Gastrocnemius medialis (tissue), 4 donors: ENCODE results near the gene CNST. TPM values are rescaled to one million over a fixed set of nuclear protein-coding genes. Genes with fewer than 3 reads are reported as not detected.

Experiments
- ATAC-seq, 2 donors: fragments of 150-250 bp; one replicate each; pipeline ENCODE4 v1.9.1; 2016
- DNase-seq, 2 donors: peaks; one replicate each; pipeline ENCODE4 v3.0.0-alpha.2; 2019
- H3K27ac ChIP-seq, 4 donors: fragments of 200-600 bp; sonication (generic); 1 replicate in 1 of 4; 2 replicates in 3 of 4; pipeline ENCODE4 v1.5.1; 2016 to 2018; ENCODE audit warnings: mild to moderate bottlenecking in 2 of 4, moderate library complexity in 1 of 4
- H3K27me3 ChIP-seq, 3 donors: fragments of 200-600 bp; sonication (generic) in 2 of 3; 1 replicate in 1 of 3; 2 replicates in 2 of 3; pipeline versions ENCODE4 v1.5.1 to v1.6.0; 2016 to 2019; ENCODE audit warnings: mild to moderate bottlenecking in 1 of 3, moderate library complexity in 1 of 3
- H3K36me3 ChIP-seq, 2 donors: fragments of 200-600 bp; sonication (generic) in 1 of 2; one replicate each; pipeline ENCODE4 v1.5.1; 2017 to 2018
- H3K4me1 ChIP-seq, 2 donors: fragments of 200-600 bp; sonication (generic) in 1 of 2; one replicate each; pipeline ENCODE4 v1.5.1; 2016 to 2017; ENCODE audit warnings: mild to moderate bottlenecking in 2 of 2
- H3K4me3 ChIP-seq, 4 donors: fragments of 200-600 bp; sonication (generic) in 3 of 4; 1 replicate in 1 of 4; 2 replicates in 3 of 4; pipeline ENCODE4 v1.5.1; 2016 to 2019; ENCODE audit warnings: mild to moderate bottlenecking in 2 of 4
- H3K9me3 ChIP-seq, 3 donors: fragments of 200-600 bp; sonication (generic) in 2 of 3; 1 replicate in 1 of 3; 2 replicates in 2 of 3; pipeline ENCODE4 v1.5.1; 2016 to 2019
- POLR2A ChIP-seq, 2 donors: fragments of 450-650 bp; IDR thresholded peaks; one replicate each; pipeline ENCODE4 v1.6.1; 2017; ENCODE audit warnings: antibody characterized with exemption in 2 of 2, mild to moderate bottlenecking in 2 of 2, moderate library complexity in 2 of 2
- in situ Hi-C, 4 donors: fragments of 200-750 bp; cut with MboI; loops; one replicate each; pipeline versions ENCODE4 v1.15.0 to v1.8.0; 2017; ENCODE audit warnings: low sequenced_read_pairs in 4 of 4
- intact Hi-C: fragments of 100-400 bp; cut with DNase I; formaldehyde crosslinking; loops from one replicate; pipeline ENCODE4 v1.15.1; 2023; ENCODE audit warnings: low total_unique reads
- total RNA-seq, 4 donors: library from RNA; depleted of rRNA; stranded (reverse); fragments of >200 nt; gene quantifications; one replicate each; pipeline versions ENCODE4 v1.1.0 to v1.2.3, GENCODE V29; 2016
- TF ChIP-seq, protein P1 (sequence below), 5 experiments: fragments of 450-650 bp in 3 of 5; fragments of 200-600 bp in 2 of 5; sonication (generic) in 2 of 5; IDR thresholded peaks in 4 of 5; conservative IDR thresholded peaks in 1 of 5; 1 replicate in 4 of 5; 2 replicates in 1 of 5; pipeline ENCODE4 v1.5.1; 2016 to 2019; ENCODE audit warnings: antibody characterized with exemption in 5 of 5, mild to moderate bottlenecking in 3 of 5, moderate library complexity in 3 of 5

CNST gene
- total RNA-seq, 4 donors from 2014 or later = 62.7 to 105 (median 81.5) TPM

DNA sequence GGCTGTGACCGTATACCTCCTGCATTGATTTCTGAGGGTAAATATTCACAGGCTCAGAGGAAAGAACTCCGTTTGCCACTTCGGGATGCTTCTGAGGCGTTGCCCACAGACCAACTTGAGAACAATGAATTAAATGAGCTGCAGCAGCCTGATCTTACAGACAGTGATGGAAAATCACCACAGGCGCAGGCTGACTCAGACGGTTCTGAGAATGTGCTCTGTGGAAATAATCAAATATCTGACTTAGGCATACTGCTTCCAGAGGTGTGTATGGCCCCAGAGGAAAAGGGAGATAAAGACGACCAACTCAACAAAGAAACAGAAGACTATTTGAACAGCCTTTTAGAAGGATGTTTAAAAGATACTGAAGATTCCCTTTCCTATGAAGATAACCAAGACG lies 81.3 kb downstream of the CNST start:
- H3K4me1 ChIP-seq = peaks cover 51 to 54% of the 10 kb centered on the region in 2 donors
- H3K4me3 ChIP-seq = peak overlapping the region in 2 of 4 donors; percentile 12 to 26
- H3K27ac ChIP-seq = peak overlapping the region; percentile 21 to 72 (median 64)
- in situ Hi-C loops = loop anchor here in 1 of 4 donors (10.0 kb wide), 1 partner anchor 47 kb away; no protein-coding TSS in a partner anchor
- ATAC-seq = peak; percentile 64 to 71
- no peaks in the 10 kb centered on the region for H3K9me3 ChIP-seq
- TF ChIP-seq POLR2A (IDR thresholded peaks at IDR 0.05) = no peak
- TF ChIP-seq, protein P1, sequence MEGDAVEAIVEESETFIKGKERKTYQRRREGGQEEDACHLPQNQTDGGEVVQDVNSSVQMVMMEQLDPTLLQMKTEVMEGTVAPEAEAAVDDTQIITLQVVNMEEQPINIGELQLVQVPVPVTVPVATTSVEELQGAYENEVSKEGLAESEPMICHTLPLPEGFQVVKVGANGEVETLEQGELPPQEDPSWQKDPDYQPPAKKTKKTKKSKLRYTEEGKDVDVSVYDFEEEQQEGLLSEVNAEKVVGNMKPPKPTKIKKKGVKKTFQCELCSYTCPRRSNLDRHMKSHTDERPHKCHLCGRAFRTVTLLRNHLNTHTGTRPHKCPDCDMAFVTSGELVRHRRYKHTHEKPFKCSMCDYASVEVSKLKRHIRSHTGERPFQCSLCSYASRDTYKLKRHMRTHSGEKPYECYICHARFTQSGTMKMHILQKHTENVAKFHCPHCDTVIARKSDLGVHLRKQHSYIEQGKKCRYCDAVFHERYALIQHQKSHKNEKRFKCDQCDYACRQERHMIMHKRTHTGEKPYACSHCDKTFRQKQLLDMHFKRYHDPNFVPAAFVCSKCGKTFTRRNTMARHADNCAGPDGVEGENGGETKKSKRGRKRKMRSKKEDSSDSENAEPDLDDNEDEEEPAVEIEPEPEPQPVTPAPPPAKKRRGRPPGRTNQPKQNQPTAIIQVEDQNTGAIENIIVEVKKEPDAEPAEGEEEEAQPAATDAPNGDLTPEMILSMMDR (IDR thresholded peaks at IDR 0.05 in 4 of 5, conservative IDR thresholded peaks at IDR 0.05 in 1 of 5) = no peak
- intact Hi-C loops = loop anchor here (1.0 kb wide), 1 partner anchor 52 kb away; no protein-coding TSS in a partner anchor
- no peak for DNase-seq
- no peaks in the 10 kb centered on the region for H3K27me3 ChIP-seq
- peaks cover 0 to 31% of the 10 kb centered on the region in 2 donors for H3K36me3 ChIP-seq

DNA sequence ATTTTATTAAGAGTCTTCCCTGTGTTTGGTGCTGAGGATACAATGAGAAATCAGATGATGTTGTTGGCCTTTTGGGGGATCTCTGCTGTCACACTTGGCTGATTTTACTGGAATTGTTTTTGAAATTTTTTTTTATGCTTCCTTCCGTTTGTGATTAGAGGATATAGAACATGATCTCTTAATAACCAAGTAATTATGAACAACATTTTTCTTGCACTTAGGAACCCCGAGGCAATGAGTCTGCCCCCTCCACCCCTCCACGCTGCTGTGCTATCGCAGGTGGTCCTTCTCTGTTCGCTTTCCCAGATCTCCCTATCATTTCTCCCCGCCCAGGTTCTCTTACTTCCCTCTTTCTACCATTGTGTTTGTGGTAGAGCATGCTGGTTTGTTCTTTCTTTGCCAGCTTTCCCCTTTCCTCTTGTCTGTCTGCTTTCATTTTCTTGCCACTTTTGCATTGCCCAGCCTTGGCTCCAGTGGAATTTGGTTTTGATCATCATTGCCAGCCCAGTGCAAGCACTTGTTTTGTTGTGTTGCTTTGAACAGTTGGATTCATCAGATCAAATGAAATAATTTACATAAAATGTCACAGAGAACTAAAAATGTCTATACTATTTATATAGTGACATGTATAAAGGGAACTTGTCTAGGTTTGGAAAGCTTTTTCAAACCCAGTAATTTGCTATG lies 84.9 kb downstream of the CNST start:
- in situ Hi-C loops = no loop called here
- Histone ChIP-seq H3K27ac (peak overlapping the region; percentile 2 to 72 (median 46)), H3K27me3 (no peaks in the 10 kb centered on the region), H3K4me3 (peak overlapping the region in 3 of 4 donors; percentile 5 to 33 (median 28)), H3K36me3 (peaks cover 0 to 44% of the 10 kb centered on the region in 2 donors), H3K4me1 (peaks cover 51 to 59% of the 10 kb centered on the region in 2 donors), H3K9me3 (no peaks in the 10 kb centered on the region)
- intact Hi-C loops = no loop called here
- DNase-seq (no peak), ATAC-seq (no peak)
- TF ChIP-seq, protein P1 (IDR thresholded peaks at IDR 0.05 in 4 of 5, conservative IDR thresholded peaks at IDR 0.05 in 1 of 5) = no peak
- no peak for TF ChIP-seq POLR2A (IDR thresholded peaks at IDR 0.05)

DNA sequence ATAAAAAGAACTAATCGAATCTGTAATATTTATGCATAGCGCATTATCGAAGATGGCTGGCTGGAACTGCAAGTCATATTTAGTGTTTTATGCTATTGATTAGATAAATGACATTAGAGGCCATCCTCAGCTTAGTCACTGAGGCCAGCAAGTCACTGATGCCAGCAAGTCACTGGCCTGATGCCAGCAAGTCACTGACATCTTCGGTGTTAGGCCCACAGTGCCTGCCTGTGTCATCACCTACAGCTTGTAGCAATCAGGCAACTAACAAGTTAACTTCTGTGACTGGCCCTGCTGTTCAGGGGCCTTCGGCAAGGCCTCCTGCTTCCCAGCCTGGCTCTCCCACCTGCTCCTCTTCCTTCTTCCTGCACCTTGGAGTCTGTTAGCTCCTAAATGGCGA lies 92.3 kb downstream of the CNST start:
- no peak overlapping the region for H3K4me3 ChIP-seq
- peaks cover 0 to 71% of the 10 kb centered on the region in 2 donors for H3K36me3 ChIP-seq
- H3K4me1 ChIP-seq = peaks cover 0 to 4% of the 10 kb centered on the region in 2 donors
- H3K27me3 ChIP-seq = no peaks in the 10 kb centered on the region
- DNase-seq (no peak), ATAC-seq (no peak)
- H3K9me3 ChIP-seq = no peaks in the 10 kb centered on the region
- in situ Hi-C loops (no loop called here), intact Hi-C loops (no loop called here)
- peak overlapping the region in 1 of 4 donors; percentile 6 for H3K27ac ChIP-seq
- TF ChIP-seq, protein P1 (IDR thresholded peaks at IDR 0.05 in 4 of 5, conservative IDR thresholded peaks at IDR 0.05 in 1 of 5) = no peak
- no peak for TF ChIP-seq POLR2A (IDR thresholded peaks at IDR 0.05)

DNA sequence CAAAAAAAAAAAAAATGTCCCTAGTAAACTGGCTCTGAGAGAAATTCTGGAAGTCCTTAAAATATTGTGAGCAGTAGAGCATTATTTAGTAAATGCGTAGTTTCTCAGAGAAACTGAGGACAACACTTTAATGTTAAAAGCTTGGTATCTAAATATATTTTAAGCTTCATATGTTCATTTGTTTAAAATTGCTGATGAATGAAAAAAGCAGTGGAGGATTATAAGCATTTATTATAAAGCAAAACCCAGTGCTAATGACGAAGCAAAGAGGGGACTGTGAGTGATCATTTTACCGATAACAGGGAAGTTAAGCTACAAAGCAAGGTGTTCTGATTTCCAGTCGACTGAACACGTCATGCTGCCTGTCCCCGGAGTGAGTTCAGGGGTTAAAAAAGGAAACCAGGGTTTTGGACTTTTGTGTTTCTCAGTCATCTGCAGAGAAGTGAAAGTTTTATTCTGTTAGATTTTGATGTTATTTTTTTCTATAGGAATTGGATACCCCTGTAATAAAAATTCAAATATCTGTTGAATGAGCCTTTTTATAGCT lies 93.4 kb downstream of the CNST start:
- no peak overlapping the region for H3K4me3 ChIP-seq
- H3K4me1 ChIP-seq = peaks cover 0 to 4% of the 10 kb centered on the region in 2 donors
- intact Hi-C loops = no loop called here
- no peak for ATAC-seq
- no peaks in the 10 kb centered on the region for H3K9me3 ChIP-seq
- no peaks in the 10 kb centered on the region for H3K27me3 ChIP-seq
- no peak overlapping the region for H3K27ac ChIP-seq
- peaks cover 0 to 60% of the 10 kb centered on the region in 2 donors for H3K36me3 ChIP-seq
- in situ Hi-C loops = no loop called here
- no peak for DNase-seq
- TF ChIP-seq POLR2A (IDR thresholded peaks at IDR 0.05) = no peak
- TF ChIP-seq, protein P1 (IDR thresholded peaks at IDR 0.05 in 4 of 5, conservative IDR thresholded peaks at IDR 0.05 in 1 of 5) = no peak
